ENCODE data around the gene NLK. TPM values are rescaled to one million over a fixed set of nuclear protein-coding genes. Genes with fewer than 3 reads are reported as not detected.

Gene NLK
- total RNA-seq, 6 donors from 2014 or later: 16.1 to 34.5 (median 19.9) TPM

DNA sequence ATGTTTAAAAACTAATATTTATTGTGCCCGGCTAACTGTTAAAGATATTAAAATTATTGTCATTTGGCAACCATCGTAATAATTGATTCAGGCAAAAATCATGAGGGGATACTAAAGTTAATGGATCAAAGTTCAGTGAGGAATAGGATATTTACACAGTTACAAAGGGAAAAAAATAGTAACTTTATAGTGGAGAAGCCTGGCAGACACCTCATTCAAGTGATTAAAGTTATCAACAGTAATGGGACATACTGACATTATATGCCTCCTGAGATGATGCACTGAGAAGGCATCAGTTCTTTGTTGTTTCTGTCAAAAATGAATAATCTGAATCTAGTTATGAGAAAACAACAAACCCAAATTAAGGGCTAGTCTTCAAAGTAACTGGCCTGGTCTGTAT lies 77.1 kb downstream of the NLK start:
- 94 to 97% methylated on average over 2 of the region's 2 CpGs for WGBS, 2 donors

DNA sequence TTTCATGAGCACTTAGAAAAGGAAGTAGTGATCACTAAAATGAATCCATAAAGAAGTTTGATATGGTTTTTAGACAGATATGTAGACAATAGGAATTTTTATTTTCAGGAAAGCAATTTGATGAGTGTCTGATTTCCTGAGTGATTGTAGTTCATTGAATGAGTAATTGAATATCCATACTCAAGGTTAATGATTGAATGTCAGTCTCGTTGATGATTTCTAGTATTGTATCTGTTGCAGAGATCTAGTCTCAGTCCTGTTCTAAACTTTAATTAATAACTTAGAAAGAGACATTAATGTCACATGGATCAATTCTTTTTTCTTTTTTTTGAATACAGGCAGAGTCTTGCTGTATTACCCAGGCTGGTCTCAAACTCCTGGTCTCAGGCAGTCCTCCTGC lies 78.3 kb downstream of the NLK start:
- Histone ChIP-seq H3K27ac (no peak overlapping the region), H3K4me1 (peaks cover 6 to 13% (median 9%) of the 10 kb centered on the region in 4 donors), H3K4me3 (no peak overlapping the region), H3K36me3 (peaks cover 0 to 13% (median 1%) of the 10 kb centered on the region in 4 donors), H3K9me3 (no peaks in the 10 kb centered on the region), H3K27me3 (no peaks in the 10 kb centered on the region)
- TF ChIP-seq POLR2A (IDR thresholded peaks at IDR 0.05): no peak
- ATAC-seq (ENCODE audit: low FRiP score in 2 of 2) (no peak), DNase-seq (no peak)
- WGBS, 2 donors: 76 to 92% methylated on average over 1 of the region's 1 CpG

More for the DNA sequence above, 77.1 kb downstream of the NLK start:
- DNase-seq: no peak
- Histone ChIP-seq H3K36me3 (peaks cover 0 to 13% (median 1%) of the 10 kb centered on the region in 4 donors), H3K9me3 (no peaks in the 10 kb centered on the region), H3K4me3 (no peak overlapping the region), H3K27ac (no peak overlapping the region), H3K27me3 (no peaks in the 10 kb centered on the region), H3K4me1 (peaks cover 6 to 13% (median 9%) of the 10 kb centered on the region in 4 donors)
- ATAC-seq (ENCODE audit: low FRiP score in 2 of 2): no peak
- TF ChIP-seq EP300 (IDR thresholded peaks at IDR 0.05) (no peak), POLR2AphosphoS5 (IDR thresholded peaks at IDR 0.05) (no peak), POLR2A (IDR thresholded peaks at IDR 0.05) (no peak)
- TF ChIP-seq, protein P1, sequence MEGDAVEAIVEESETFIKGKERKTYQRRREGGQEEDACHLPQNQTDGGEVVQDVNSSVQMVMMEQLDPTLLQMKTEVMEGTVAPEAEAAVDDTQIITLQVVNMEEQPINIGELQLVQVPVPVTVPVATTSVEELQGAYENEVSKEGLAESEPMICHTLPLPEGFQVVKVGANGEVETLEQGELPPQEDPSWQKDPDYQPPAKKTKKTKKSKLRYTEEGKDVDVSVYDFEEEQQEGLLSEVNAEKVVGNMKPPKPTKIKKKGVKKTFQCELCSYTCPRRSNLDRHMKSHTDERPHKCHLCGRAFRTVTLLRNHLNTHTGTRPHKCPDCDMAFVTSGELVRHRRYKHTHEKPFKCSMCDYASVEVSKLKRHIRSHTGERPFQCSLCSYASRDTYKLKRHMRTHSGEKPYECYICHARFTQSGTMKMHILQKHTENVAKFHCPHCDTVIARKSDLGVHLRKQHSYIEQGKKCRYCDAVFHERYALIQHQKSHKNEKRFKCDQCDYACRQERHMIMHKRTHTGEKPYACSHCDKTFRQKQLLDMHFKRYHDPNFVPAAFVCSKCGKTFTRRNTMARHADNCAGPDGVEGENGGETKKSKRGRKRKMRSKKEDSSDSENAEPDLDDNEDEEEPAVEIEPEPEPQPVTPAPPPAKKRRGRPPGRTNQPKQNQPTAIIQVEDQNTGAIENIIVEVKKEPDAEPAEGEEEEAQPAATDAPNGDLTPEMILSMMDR (IDR thresholded peaks at IDR 0.05): no peak

DNA sequence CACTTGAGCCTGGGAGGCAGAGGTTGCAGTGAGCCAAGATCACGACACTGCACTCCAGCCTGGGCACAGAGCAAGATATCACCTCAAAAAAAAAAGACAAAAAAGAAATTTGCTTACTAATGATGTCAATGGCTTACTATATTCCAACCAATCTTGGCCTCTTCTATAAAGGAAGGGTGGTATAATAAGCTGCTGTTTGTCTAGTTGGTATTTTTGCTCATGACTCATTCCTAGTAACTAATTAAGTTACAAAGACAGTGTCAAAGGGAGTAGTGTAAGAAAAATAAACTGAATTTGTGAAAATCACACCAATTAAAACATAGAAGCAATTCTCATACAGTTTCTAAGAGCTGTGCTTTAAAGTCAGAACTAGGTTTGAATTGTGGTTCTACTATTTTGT lies 82.5 kb downstream of the NLK start:
- no peak for TF ChIP-seq POLR2AphosphoS5 (IDR thresholded peaks at IDR 0.05)
- TF ChIP-seq, protein P1 (IDR thresholded peaks at IDR 0.05): no peak
- TF ChIP-seq EP300 (IDR thresholded peaks at IDR 0.05): no peak
- no peak for TF ChIP-seq POLR2A (IDR thresholded peaks at IDR 0.05)
- peaks cover 0 to 13% (median 1%) of the 10 kb centered on the region in 4 donors for H3K36me3 ChIP-seq
- no peak overlapping the region for H3K4me3 ChIP-seq
- no peak overlapping the region for H3K27ac ChIP-seq
- DNase-seq (no peak), ATAC-seq (ENCODE audit: low FRiP score in 2 of 2) (no peak)
- no peaks in the 10 kb centered on the region for H3K4me1 ChIP-seq
- 100% methylated on average over 1 of the region's 1 CpG for WGBS, 2 donors
- no peaks in the 10 kb centered on the region for H3K9me3 ChIP-seq
- no peaks in the 10 kb centered on the region for H3K27me3 ChIP-seq

GRCh38 chr17:28125526-28126378 lies 83.3 kb downstream of the NLK start:
- DNase-seq (no peak), ATAC-seq (ENCODE audit: low FRiP score in 2 of 2) (no peak)
- WGBS, 2 donors: 64 to 65% methylated on average over 4 of the region's 4 CpGs

DNA sequence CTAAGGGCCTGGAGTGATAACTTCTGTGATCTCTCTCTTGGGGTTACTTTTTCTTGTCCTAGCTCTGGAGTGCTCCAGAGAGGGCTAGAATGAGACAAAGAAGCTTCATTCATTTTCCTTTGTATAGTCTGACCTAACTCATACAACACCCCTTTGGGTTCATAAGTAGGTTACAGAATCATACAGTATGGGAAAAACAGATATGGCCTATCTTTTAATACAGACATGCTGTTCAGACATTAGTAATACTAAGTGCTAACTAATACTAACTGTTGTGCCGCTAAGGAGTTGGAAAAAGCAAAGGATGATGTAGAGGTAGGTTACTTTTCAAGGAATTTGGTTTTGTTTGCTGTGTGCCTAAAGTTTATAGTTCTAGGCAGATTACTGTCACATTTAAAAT lies 84.7 kb downstream of the NLK start:
- Histone ChIP-seq H3K4me1 (no peaks in the 10 kb centered on the region), H3K9me3 (no peaks in the 10 kb centered on the region), H3K27me3 (no peaks in the 10 kb centered on the region), H3K36me3 (peaks cover 0 to 13% (median 1%) of the 10 kb centered on the region in 4 donors), H3K4me3 (no peak overlapping the region), H3K27ac (no peak overlapping the region)
- DNase-seq (no peak), ATAC-seq (ENCODE audit: low FRiP score in 2 of 2) (no peak)
- no peak for TF ChIP-seq POLR2AphosphoS5 (IDR thresholded peaks at IDR 0.05)
- no peak for TF ChIP-seq POLR2A (IDR thresholded peaks at IDR 0.05)
- TF ChIP-seq EP300 (IDR thresholded peaks at IDR 0.05): no peak
- TF ChIP-seq, protein P1 (IDR thresholded peaks at IDR 0.05): no peak
- 96 to 100% methylated on average over 1 of the region's 1 CpG for WGBS, 2 donors

More at GRCh38 chr17:28125526-28126378, 83.3 kb downstream of the NLK start:
- TF ChIP-seq POLR2A (IDR thresholded peaks at IDR 0.05) (no peak), EP300 (IDR thresholded peaks at IDR 0.05) (no peak), POLR2AphosphoS5 (IDR thresholded peaks at IDR 0.05) (no peak)
- TF ChIP-seq, protein P1 (IDR thresholded peaks at IDR 0.05): no peak
- no peak overlapping the region for H3K4me3 ChIP-seq
- H3K27me3 ChIP-seq: no peaks in the 10 kb centered on the region
- H3K9me3 ChIP-seq: no peaks in the 10 kb centered on the region
- H3K4me1 ChIP-seq: no peaks in the 10 kb centered on the region
- H3K27ac ChIP-seq: no peak overlapping the region
- H3K36me3 ChIP-seq: peaks cover 0 to 13% (median 1%) of the 10 kb centered on the region in 4 donors

Data from upper lobe of left lung (tissue), 6 donors.